HG03103 (cell line): ENCODE data around the gene S100A6.
"Not testable (repeated sequence)": the region's sequence is repeated elsewhere in the genome, so short reads cannot be mapped to it uniquely, and the experiment has no call there.

Source experiments
- ATAC-seq: cut with Tn5 transposase; IDR thresholded peaks from one replicate; pipeline ENCODE4 v1.9.1; 2021; ENCODE audit warnings: low read depth; ENCODE audit not compliant: unreplicated experiment

S100A6 gene

DNA sequence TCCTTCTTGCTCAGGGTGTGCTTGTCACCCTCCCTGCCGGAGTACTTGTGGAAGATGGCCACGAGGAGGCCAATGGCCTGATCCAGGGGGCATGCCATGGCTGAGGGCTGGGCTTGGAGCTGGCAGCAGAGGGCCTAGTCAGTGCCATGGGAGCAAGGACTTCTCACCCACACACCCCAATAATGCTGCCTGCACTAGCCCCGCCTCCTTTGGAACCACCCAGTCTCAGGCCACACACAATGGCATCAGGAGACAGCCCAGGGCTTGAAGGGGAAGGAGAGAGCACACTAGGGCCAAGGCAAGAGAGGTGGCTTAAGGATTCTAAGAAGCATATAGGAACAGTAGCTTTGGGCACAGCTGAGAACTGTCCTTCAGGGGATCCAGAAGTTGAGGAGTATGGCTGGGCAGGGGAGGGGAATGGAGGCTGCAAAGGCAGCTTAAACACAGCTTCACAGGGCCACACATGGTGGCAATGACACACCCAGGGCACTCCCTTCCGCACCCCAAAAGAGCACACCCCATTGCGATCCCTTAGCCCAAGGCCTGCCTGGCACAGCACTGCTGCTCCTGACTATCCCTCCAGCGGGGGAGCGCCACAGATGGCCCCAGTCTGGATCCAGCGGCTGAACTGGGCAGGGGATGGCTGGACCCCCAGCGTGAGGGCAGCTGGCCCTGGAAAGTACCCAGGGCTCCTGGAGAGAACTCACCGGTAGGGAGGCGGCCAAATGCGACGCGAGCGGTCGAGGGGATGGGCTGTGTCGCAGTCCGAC, at the start of gene S100A6:
TSS of gene S100A6 (minus strand) at position 750 of the 770 bp plus-strand sequence. CDS start at position 98, 652 bp downstream.
- no peak for ATAC-seq

GRCh38 chr1:153585006-153585405, 49.2 kb upstream of the S100A6 start:
- ATAC-seq = no peak

DNA sequence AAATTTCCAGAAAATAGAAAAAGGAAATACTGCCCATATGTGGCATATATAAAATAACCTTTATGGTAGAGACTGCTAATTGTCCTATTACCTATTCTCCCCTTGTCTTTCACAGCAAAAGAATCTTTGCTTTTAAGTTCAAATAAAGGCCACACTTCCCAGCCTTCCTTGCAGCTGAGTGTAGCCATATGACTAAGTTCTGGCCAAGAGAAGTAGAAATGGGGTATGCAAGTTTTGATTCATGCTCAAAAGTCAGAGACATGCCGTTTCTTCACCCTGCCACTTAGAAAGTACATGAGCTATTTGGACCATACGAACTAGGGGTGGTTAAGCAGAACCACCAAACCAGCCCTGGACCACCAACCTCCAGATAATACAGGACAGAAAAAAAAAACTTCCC, 48.2 kb upstream of the S100A6 start:
- ATAC-seq = no peak

DNA sequence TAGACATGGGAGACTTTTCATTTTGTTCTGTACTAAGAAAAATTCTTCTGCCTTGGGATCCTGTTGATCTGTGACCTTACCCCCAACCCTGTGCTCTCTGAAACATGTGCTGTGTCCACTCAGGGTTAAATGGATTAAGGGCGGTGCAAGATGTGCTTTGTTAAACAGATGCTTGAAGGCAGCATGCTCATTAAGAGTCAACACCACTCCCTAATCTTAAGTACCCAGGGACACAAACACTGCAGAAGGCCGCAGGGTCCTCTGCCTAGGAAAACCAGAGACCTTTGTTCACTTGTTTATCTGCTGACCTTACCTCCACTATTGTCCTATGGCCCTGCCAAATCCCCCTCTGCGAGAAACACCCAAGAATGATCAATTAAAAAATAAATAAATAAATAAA, 47.7 kb upstream of the S100A6 start:
- ATAC-seq = not testable (repeated sequence)

DNA sequence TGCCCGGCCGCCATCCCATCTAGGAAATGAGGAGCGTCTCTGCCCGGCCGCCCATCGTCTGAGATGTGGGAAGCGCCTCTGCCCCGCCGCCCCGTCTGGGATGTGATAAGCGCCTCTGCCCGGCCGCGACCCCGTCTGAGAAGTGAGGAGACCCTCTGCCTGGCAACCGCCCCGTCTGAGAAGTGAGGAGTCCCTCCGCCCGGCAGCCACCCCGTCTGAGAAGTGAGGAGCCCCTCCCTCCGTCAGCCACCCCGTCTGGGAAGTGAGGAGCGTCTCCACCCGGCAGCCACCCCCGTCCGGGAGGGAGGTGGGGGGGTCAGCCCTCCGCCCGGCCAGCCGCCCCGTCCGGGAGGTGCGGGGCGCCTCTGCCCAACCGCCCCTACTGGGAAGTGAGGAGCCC, 47.0 kb upstream of the S100A6 start:
- ATAC-seq = not testable (repeated sequence)

- ATAC-seq = no peak
Observed at GRCh38 chr1:153578936-153579335, 43.1 kb upstream of the S100A6 start.

DNA sequence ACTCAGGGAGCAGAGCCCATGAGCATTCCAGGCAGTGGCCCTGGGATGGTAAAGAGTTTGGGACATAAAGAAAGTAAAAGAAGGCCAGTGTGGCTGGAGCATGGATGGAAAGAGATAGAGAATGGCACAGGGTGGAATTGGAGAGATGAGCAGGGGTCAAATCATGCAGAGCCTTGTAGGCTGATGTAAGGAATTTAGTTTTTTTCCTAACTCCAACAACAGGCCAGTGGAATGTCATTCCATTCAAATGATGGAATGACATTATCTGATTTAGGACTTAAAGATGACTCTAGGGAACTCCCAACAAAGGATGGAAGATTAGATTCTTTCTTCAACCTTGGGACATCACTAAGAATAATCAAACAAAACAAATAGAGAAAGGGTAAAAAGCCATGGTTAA, 42.7 kb upstream of the S100A6 start:
- no peak for ATAC-seq

GRCh38 chr1:153577624-153578051, 41.8 kb upstream of the S100A6 start:
- ATAC-seq = no peak

DNA sequence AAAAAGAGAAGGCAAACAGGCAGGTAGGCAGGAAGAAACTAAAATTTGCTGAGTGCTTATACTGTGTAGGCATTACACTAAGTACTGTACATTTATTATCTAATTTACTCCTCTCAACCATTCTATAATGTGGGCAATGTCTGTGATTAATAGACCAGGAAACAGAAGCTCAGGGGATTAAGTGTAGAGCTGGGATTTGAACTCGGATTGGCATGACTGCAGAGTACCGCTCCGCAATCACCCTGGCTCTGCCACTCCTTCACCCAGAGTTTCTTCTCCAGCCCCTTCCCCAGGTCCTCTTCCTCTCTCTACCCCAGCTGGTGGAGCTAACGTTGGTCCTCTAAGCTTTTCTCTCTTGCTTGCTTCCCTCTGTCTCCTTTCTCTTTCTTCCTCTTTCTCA, 41.3 kb upstream of the S100A6 start:
- ATAC-seq = no peak

DNA sequence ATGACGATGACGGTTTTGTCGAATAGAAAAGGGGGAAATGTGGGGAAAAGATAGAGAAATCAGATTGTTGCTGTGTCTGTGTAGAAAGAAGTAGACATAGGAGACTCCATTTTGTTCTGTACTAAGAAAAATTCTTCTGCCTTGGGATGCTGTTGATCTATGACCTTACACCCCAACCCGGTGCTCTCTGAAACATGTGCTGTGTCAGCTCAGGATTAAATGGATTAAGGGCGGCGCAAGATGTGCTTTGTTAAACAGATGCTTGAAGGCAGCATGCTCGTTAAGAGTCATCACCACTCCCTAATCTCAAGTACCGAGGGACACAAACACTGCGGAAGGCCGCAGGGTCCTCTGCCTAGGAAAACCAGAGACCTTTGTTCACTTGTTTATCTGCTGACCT, 39.7 kb upstream of the S100A6 start:
- ATAC-seq = not testable (repeated sequence)

DNA sequence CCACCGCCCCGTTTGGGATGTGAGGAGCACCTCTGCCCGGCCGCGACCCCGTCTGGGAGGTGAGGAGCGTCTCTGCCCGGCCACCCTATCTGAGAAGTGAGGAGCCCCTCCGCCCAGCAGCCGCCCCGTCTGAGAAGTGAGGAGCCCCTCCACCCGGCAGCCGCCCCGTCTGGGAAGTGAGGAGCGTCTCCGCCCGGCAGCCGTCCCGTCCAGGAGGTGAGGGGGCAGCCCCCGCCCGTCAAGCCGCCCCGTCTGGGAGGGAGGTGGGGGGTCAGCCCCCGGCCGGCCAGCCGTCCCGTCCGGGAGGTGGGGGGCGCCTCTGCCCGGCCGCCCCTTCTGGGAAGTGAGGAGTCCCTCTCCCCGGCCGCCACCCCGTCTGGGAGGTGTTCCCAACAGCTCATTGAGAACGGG, 39.3 kb upstream of the S100A6 start:
- not testable (repeated sequence) for ATAC-seq

DNA sequence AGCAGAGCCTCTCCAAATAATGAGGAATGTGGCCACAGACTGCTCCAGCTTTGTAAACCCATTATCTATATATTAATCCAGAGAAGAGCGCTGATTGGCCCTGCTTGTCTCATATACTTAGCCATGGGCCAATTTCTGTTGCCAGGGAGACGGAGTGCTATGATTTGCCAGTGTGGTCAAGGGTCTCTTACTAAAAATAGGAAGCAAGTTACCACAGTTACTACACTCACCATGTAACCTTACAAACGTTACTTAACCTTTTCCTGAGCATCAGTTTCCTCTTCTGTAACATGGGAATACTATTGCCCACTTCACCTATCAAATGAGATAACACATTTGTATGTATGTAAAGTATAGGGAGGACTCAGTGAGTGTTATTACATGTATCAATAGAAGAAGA, 37.6 kb upstream of the S100A6 start:
- ATAC-seq = no peak

DNA sequence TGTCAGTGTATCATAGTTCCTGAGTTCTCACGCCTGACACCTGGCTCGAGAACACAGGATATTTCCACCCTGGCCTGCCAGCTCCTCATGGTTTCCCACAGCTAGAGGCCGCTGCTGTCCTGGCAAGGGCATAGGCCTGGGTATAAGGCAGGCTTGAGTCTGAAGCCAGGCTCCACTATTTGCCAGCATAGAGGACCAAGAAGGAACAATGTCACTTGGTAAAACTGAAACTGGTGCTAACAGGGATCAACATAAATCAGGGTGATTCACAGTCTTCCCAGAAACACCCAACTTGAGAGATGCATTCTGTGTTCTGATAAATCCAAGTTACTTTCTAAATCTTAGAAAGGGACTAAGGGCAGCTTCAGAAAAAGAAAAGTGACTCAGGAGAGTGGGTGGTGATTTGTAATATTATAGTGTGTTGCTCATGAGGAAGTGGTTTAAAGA, 36.8 kb upstream of the S100A6 start:
- peak; percentile 58 for ATAC-seq

GRCh38 chr1:153571706-153572105, 35.9 kb upstream of the S100A6 start:
- ATAC-seq = no peak

DNA sequence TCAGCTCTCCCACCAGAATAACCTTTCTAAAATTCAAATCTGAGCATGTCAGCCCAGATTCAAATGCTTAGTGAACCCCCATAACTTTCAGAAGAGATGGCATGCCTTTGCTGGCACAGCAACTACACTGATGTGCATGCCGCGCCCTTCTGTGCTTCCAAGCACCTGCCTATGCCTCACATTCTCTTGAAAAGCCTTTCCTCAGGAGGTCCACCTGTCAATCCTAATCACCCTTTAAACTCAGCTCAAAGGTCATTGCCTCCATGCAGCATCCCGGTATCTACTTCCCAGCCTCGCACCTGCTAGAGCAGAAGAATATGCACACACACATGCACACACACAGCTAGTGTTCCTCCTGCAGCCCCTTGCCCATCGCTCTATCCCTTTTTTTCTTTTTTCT, 35.1 kb upstream of the S100A6 start:
- ATAC-seq = no peak

DNA sequence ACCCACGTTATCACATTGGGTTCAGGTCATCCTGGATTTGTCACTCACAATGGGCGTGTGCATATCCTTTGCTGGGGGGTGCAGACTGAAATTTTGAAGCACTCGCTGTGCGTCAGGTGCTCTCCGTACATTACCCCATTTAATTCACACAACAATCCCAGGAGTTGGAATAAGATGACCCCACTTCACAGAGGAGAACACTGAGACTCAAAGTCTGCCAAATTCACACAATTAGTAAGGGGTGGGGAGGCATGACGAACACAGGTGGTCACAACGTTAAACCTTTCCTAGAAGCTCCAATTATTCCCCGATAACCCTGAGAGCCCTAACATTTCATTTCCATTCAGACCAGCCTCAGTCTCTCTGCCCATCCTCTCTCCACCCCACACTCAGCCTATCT, 33.7 kb upstream of the S100A6 start:
- no peak for ATAC-seq

DNA sequence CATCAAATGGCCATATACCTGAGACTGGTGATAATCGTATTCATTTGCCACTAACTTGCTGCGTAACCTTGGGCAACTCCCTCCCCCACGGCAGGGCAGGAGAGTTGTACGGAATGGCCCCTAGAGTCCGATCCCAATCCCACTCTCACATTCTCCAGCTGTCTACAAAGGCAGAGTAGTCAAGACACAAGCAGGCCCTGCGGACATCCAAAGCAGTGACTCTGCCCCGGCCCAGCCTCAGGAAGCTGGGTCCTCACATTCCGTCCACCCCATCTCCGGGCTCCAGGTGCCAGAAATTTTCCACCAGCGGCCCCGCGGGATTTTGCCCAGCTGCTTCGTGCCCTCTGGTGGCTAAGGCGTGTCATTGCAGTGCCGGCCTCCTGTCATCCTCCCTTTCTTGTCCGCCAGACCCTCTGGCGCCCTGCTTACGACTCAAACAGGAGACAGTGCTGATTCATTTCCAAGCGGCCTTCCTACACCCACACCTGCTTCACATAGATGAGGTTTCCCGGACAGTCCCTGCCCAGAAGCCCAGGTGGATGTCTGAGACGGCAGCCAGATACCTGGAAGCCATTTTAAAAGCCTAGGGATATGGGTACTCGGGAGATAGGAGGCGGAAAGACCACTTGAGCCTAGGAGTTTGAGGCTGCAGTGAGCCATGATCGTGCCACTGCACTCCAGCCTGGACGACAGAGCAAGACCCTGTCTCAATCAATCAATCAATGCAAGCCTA, 32.7 kb upstream of the S100A6 start:
- no peak for ATAC-seq

GRCh38 chr1:153567621-153568366, 32.0 kb upstream of the S100A6 start:
- no peak for ATAC-seq

DNA sequence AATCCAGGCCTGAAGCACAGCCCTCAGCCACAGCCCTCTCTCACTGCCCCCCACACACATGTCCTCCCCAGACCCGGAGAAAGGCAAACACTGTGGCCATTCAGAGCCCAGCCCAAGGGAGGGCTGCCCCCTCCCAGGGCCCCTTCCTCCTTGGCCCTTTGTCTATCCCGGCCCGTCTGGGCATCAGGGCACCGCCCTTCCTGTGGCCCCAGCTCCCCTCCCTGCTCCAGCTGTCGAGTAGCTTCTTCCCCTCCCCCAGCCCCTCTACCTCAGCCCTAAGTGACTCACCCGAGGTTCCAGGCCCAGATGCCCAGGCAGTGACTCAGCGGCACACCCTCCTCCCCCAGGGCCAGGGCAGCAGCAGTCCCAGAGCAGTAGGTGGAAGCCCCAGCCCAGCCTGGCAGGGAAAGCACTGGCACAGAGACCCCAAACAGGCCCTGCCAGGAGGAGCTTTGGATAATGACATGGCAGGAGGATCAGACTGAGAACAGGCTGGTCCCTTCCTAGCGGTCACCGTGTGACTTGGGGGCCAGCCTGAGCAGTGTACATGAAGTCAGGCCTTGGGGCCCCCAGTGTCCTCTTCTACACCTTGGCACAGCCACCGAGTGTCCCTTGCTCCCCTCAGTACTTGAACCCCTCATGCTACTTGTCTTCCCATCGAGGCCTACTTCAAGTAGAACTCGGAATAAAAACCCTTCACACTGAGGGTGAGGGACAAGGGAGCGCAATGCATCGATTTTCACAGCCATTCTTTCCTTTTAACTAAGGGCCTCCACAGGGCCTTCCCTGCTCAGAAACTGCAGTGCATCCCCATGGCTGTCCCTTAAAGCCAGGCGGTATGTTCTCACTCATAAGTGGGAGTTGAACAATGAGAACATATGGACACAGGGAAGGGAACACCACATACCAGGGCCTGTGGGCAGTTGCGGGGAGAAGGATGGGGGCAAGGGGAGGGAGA, 30.9 kb upstream of the S100A6 start:
- ATAC-seq = no peak
